NCI-H82 treated with DMSO at 0.1 percent for 48 hours (cell line): ENCODE results near the gene CEP112.
"Not testable (repeated sequence)": the region's sequence is repeated elsewhere in the genome, so short reads cannot be mapped to it uniquely, and the experiment has no call there.

Experiments used
- DNase-seq: peaks from one replicate; lab custom pipeline; 2025; ENCODE audit not compliant: unreplicated experiment; lab: John Stamatoyannopoulos, UW

CEP112 gene

GRCh38 chr17:65848751-65849150 lies 343.2 kb downstream of the CEP112 start:
- no peak for DNase-seq

GRCh38 chr17:65841089-65841488 lies 350.8 kb downstream of the CEP112 start:
- no peak for DNase-seq

- not testable (repeated sequence) for DNase-seq
These were observed 354.7 kb downstream of the CEP112 start for GRCh38 chr17:65837232-65837631.

DNA sequence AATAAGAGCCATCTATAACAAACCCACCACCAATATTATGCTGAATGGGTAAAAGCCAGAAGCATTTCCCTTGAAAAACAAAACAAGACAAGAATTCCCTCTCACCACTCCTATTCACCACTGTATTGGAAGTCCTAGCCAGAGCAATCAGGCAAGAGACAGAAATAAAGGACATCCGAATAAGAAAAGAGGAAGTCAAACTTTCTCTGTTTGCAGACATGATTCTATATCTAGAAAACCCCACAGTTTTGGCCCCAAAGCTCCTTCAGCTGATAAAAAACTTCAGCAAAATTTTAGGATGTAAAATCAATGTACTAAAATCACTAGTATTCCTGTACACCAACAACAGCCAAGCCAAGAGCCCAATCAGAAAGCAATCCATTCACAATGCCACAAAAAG lies 358.7 kb downstream of the CEP112 start:
- DNase-seq, result no peak

DNA sequence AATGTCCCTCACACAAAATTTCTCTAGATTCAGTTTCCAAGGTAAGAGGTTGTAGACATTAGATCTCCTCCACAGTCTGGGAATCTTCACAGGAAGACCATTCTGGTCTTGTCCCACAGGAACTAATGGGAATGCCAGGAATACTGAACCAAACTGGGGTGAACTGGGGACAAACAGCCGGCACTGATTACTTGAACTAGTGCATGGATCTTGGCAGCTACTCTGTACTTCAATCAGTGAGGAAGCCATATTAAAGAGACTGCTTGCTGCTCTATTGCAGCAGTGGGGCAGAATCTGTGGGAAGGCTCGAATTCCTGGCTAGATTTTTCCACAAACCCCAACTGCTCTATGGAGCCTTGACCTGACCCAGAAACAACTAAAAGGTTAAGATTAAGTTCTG lies 361.6 kb downstream of the CEP112 start:
- no peak for DNase-seq

DNA sequence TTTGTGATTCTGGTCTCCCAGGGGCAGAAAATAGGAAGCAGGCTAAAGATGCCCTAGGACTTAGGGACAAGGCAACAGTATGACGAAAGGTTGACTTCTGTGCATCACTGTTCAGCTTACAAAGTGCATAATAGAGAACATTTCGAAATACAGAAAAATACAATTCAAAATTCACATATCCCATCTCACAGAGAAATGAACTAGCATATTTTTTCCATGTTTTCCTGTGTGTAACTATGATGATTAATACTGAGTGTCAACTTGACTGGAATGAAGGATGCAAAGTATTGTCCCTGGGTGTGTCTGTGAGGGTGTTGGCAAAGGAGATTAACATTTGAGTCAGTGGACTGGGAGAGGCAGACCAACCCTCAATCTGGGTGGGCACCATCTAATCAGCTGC lies 365.4 kb downstream of the CEP112 start:
- DNase-seq, result not testable (repeated sequence)

DNA sequence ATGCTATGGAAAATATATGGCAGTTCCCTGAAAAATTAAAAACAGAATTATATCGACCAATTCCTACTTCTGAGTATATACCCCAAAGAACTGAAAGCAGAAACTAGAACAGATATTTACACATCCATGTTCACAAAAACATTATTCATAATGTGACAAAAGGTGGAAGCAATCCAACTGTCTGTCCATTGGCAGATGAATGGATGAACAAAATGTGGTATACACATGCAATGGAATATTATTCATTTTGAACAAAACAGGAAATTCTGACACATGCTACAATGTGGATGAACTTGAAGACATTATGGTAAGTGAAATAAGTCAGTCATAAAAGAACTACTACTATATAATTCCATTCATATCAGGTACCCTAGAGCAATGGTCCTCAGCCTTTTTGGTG lies 367.0 kb downstream of the CEP112 start:
- DNase-seq, result no peak

- no peak for DNase-seq
These were observed 368.2 kb downstream of the CEP112 start for GRCh38 chr17:65823713-65824112.

DNA sequence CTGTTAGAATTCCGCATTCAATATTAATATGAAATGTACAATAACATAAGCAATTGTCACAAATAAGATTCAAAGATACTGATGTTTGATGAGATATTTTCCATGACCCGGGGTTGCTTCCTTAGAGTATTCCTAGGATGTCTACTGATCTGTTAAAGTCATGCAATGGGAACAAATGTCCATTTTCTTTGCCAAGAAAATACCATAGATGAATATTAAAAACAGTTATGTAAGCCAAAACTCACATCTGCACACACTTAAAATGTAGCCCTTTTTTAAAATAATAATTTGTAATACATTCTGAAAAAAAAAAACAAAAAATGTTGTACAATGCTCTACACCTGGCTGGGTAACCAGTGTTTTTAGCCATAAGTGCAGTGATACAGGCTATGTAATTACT lies 371.1 kb downstream of the CEP112 start:
- DNase-seq, result no peak

GRCh38 chr17:65820306-65820705 lies 371.6 kb downstream of the CEP112 start:
- DNase-seq, result no peak

DNA sequence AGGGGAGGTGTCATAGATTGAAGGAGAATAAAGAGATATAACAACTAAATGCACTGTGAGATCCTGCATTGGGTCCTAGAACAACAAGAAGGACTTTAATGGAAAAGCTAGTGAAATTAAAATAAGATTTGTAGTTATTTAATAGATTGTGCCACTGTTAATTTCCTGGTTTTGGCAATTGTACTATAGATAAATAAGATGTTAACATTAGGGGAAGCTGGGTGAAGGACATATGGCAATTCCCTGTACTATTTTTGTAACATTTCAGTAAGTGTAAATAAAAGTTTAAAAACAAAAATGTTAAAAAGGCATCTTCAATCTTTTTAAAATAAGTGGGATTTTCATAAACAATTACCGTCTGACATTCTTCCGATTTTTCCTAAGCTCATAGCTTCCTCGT lies 372.1 kb downstream of the CEP112 start:
- DNase-seq, result no peak

GRCh38 chr17:65817951-65818350 lies 374.0 kb downstream of the CEP112 start:
- no peak for DNase-seq

DNA sequence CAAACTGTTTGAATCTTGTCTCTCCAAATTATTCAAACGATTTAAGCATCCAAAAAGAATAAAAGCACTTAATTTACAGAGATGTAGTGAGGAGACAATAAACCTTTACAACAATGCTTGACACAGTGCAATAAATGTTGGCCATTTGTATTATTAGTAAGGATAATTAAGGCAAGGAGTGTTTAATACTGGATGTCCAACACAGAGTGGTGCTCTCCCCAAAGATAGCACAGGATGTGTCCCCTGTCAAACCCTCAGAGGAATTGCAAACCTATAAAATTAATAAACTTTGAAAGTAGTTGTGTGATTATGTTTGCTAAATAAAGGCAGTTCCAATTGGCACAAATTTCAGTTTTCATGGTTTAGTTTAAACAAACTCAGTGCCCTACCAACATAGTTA lies 377.5 kb downstream of the CEP112 start:
- no peak for DNase-seq

DNA sequence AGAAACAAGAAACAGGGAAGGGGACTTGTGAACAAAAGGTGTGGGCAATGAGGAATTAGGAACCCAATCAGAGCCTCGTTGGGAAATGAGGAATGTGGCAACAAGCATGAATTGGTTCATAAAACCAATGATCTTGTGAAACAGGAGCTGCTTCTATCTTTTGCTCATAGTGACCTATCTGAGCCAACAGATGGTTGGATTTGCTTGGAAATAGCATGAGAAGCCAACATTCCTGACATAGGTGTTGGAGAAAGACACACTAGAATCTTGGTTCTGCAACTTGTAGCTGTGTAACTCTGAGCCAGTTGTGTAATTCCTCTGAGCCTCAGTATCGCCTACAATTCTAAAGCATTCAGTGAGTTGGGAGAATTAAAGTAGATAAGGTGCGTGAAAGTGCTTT lies 378.6 kb downstream of the CEP112 start:
- DNase-seq, result no peak

DNA sequence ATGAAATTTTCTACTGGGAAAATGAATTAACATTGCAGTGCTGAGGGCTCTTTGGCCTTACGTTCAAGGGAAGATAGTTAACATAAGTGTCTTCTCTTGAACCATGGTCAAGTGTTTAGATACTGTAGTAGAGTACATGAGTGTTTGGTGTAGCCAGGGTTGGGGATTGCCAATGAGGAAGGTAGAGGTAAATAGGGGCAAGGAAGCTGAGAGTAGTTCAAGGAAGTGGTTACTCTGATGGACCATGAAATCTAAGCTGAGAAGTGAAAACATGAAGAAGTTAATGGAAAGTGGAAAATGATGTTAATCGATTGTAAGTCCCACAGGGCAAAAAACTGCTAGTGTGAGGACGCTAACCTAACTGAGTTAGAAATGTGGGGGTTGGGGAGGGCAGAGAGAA lies 380.9 kb downstream of the CEP112 start:
- no peak for DNase-seq

DNA sequence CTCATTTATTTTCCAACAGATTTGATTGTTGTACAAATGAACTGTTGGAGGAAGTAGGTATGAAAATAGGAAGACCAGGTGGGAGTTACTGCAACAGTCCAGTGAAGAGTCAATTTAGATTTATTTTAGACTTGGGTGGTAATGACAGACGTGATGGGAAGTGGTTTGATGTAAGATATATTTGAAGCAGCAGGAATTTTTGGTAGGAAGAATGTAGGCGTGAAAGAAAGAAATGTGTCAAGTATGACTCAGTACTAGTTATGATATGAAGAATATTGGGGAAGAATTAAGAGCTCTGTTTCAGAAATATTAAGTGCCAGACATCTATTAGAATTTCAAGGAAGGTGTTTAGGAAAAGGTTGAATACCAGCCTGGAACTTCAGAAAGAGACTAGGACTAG lies 382.6 kb downstream of the CEP112 start:
- no peak for DNase-seq

GRCh38 chr17:65808566-65808965 lies 383.4 kb downstream of the CEP112 start:
- not testable (repeated sequence) for DNase-seq

GRCh38 chr17:65807361-65807760 lies 384.6 kb downstream of the CEP112 start:
- DNase-seq, result no peak

GRCh38 chr17:65801513-65801912 lies 390.4 kb downstream of the CEP112 start:
- DNase-seq, result no peak

GRCh38 chr17:65800655-65801054 lies 391.3 kb downstream of the CEP112 start:
- DNase-seq, result no peak

DNA sequence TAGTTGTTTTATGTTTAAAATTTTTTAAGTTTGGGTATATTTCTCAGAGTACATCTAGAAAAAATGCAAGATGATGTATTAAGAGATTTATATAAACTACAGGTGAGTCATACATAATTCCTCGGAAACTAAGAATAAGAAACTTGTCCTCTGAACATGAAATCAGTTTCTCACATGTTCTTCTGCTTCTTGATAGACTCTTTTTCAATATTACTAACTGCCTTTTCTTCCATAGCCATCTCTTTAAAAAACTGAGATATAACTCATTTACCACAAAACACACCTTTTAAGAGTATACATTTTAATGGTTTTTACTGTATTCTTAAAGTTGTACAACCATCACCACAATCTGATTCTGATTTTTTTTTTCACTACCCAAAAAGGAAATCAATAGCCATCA lies 392.1 kb downstream of the CEP112 start:
- DNase-seq, result no peak

DNA sequence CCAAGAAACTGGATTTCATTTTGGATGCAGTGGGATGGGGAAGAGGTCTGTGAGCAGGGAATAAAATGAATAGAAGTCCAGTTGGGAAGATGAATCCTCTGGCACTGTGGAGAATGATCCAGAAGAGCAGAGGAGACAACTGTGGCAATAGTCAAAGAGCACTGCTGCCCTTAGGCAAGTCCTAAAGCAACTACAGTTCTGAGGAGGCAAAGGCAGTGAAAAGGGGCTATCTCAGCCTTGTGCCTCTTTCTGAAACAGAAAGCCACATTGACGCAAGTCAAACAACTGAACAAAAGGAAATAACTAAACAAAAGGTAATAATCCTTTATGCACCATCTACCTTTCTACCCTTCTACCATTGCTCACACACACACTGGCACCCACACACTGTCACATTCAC lies 392.5 kb downstream of the CEP112 start:
- no peak for DNase-seq

DNA sequence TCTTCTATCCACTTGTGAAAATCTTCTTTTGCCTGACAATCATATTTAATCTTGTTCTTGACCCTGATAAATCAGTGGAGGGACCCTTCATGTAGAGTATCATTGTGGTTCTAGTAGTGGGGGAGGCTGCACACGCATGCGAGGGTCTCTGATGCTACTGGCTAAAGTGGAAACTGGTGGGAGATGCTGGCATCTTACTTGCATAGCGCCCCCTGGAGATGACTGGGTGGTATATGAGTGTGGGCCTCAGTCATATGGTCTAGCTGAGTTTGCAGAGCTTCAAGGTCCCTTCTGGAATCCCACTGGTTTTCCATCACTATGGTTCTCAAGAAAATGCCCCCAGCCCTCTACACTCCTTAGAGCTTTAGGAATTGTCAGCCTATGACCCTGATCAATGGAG lies 394.1 kb downstream of the CEP112 start:
- no peak for DNase-seq

DNA sequence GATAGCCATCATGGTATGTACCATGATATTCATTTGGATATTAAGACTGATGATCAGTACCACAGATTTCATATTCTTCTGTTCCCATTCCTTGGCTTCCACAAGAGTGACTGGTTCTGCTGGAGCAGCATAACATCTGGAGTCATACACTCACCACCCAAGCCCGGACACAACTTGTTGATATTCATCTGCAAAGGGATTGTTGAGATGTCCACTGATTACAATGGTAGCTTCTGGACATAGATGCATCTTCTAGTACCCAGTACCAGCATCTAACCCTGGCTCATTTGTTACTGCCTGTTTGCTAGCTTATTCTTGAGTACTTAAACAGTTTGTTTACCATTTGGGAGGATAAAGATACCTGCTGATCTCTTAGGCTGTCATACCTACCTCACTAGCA lies 394.8 kb downstream of the CEP112 start:
- no peak for DNase-seq
